Ramos (cell line): ENCODE data around the gene CHAT.

Experiments
- in situ Hi-C: fragments of 300-500 bp; cut with MboI; formaldehyde crosslinking; loops from one replicate; pipeline ENCODE4 v1.14.3; 2022; ENCODE audit warnings: low sequenced_read_pairs; ENCODE audit not compliant: unreplicated experiment

Gene CHAT

DNA sequence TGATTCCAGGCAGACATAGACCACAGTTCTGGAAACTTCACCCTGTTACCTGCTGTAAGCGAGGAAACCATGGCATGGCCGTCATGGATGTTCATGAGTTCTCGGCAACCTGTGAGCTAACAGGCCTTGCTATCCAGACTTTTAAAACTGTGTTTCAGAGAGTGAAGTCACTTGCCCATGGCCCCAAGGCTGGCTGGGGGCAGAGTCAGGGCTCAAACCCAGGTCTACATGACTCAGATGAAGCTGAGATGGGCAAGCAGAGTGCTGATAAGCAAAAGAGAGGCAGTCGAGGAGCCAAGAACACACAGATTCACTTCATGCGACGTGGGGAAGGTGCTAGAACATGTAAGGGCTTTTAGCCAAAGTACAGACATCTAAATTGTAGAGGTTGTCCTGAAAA is 97.1 kb downstream of the CHAT start:
- in situ Hi-C loops: no loop called here

DNA sequence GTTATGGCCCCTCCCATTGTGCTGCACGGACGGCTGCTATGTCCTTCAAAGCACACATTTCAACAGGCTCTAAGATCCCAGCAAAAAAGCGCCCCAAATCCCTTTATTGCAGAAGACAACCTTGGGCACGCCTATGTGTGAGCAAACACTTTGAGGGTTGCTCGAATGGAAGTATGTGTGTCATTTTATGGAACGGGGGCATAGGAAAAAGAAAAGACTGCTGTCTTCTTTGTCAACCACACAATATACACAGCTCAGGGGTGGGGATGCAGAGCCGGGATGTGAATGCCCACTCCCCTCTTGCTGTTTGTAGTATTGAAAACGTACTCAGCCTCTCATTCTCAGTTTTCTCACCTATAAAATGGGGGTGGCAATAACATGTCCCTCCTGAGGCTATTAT is 97.6 kb downstream of the CHAT start:
- in situ Hi-C loops: no loop called here

DNA sequence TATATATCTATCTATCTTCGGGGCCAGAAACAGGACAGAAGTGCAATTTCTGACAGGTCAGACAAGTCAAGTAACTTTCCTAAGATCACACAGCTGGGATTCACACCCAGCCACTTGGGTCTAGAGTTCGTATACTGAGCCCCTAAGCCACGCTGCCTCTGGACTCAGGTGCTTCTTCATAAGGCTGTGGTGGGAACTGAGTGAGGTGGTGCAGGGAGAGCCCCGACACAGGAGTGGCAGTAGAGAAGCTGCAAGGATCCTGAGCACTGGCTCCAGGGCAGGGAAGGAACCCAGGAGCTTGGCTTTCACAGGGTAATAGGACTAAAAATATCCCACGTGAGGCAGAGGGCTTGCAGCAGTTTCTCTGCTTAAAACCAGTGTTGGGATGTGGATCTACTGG is 99.4 kb downstream of the CHAT start:
- in situ Hi-C loops: no loop called here
